ENCODE data around the gene LILRA2.
A peak's percentile ranks its signal among the peaks of the same experiment; 100 is the strongest.
"Not testable (repeated sequence)": the region's sequence is repeated elsewhere in the genome, so short reads cannot be mapped to it uniquely, and the experiment has no call there.

The LILRA2 gene

GRCh38 chr19:54586397-54586796 lies 12.8 kb downstream of the LILRA2 start:
- H3K9ac ChIP-seq (ENCODE audit: low read depth in 1 of 2, low read length in 2 of 2) = no peak overlapping the region
- H3K9me3 ChIP-seq (ENCODE audit: control insufficient read depth in 2 of 2, low read length in 2 of 2) = no peaks in the 10 kb centered on the region
- no peaks in the 10 kb centered on the region for H3K4me1 ChIP-seq (ENCODE audit: control insufficient read depth in 2 of 2, insufficient read depth in 2 of 2, low read length in 2 of 2)
- H3K4me3 ChIP-seq (ENCODE audit: low read length in 2 of 2) = no peak overlapping the region
- no peaks in the 10 kb centered on the region for H3K36me3 ChIP-seq (ENCODE audit: control insufficient read depth in 2 of 2, insufficient read depth in 2 of 2, low read length in 2 of 2)
- H3K27ac ChIP-seq (ENCODE audit: low read depth in 2 of 2, low read length in 2 of 2) = no peak overlapping the region
- H3K27me3 ChIP-seq (ENCODE audit: control insufficient read depth in 2 of 2, insufficient read depth in 2 of 2, low read length in 2 of 2) = no peaks in the 10 kb centered on the region

- Histone ChIP-seq H3K27ac (ENCODE audit: low read depth in 2 of 2, low read length in 2 of 2) (no peak overlapping the region), H3K9me3 (ENCODE audit: control insufficient read depth in 2 of 2, low read length in 2 of 2) (no peaks in the 10 kb centered on the region), H3K4me3 (ENCODE audit: low read length in 2 of 2) (no peak overlapping the region), H3K36me3 (ENCODE audit: control insufficient read depth in 2 of 2, insufficient read depth in 2 of 2, low read length in 2 of 2) (no peaks in the 10 kb centered on the region), H3K9ac (ENCODE audit: low read depth in 1 of 2, low read length in 2 of 2) (no peak overlapping the region), H3K4me1 (ENCODE audit: control insufficient read depth in 2 of 2, insufficient read depth in 2 of 2, low read length in 2 of 2) (no peaks in the 10 kb centered on the region), H3K27me3 (ENCODE audit: control insufficient read depth in 2 of 2, insufficient read depth in 2 of 2, low read length in 2 of 2) (no peaks in the 10 kb centered on the region)
Observed at GRCh38 chr19:54587026-54587425, 13.4 kb downstream of the LILRA2 start.

GRCh38 chr19:54593445-54593844 lies 19.9 kb downstream of the LILRA2 start, which contains the start of gene LILRA1:
TSS of gene LILRA1 (plus strand) at chr19:54593632. CDS start at chr19:54594245, 613 bp downstream.
- H3K4me1 ChIP-seq (ENCODE audit: control insufficient read depth in 2 of 2, insufficient read depth in 2 of 2, low read length in 2 of 2); H3K27ac ChIP-seq (ENCODE audit: low read depth in 2 of 2, low read length in 2 of 2); H3K9ac ChIP-seq (ENCODE audit: low read depth in 1 of 2, low read length in 2 of 2); H3K27me3 ChIP-seq (ENCODE audit: control insufficient read depth in 2 of 2, insufficient read depth in 2 of 2, low read length in 2 of 2); H3K36me3 ChIP-seq (ENCODE audit: control insufficient read depth in 2 of 2, insufficient read depth in 2 of 2, low read length in 2 of 2); H3K9me3 ChIP-seq (ENCODE audit: control insufficient read depth in 2 of 2, low read length in 2 of 2): not testable (repeated sequence)
- H3K4me3 ChIP-seq (ENCODE audit: low read length in 2 of 2) = peak within 1 kb of the TSS in 1 of 2 donors; percentile 37

GRCh38 chr19:54593931-54594626 lies 20.5 kb downstream of the LILRA2 start:
- not testable (repeated sequence) for H3K9me3 ChIP-seq (ENCODE audit: control insufficient read depth in 2 of 2, low read length in 2 of 2); H3K27ac ChIP-seq (ENCODE audit: low read depth in 2 of 2, low read length in 2 of 2)

GRCh38 chr19:54594737-54595136 lies 21.1 kb downstream of the LILRA2 start:
- Histone ChIP-seq H3K36me3 (ENCODE audit: control insufficient read depth in 2 of 2, insufficient read depth in 2 of 2, low read length in 2 of 2) (no peaks in the 10 kb centered on the region), H3K27ac (ENCODE audit: low read depth in 2 of 2, low read length in 2 of 2) (no peak overlapping the region), H3K27me3 (ENCODE audit: control insufficient read depth in 2 of 2, insufficient read depth in 2 of 2, low read length in 2 of 2) (no peaks in the 10 kb centered on the region), H3K4me3 (ENCODE audit: low read length in 2 of 2) (no peak overlapping the region), H3K9ac (ENCODE audit: low read depth in 1 of 2, low read length in 2 of 2) (no peak overlapping the region), H3K9me3 (ENCODE audit: control insufficient read depth in 2 of 2, low read length in 2 of 2) (no peaks in the 10 kb centered on the region), H3K4me1 (ENCODE audit: control insufficient read depth in 2 of 2, insufficient read depth in 2 of 2, low read length in 2 of 2) (no peaks in the 10 kb centered on the region)

More at GRCh38 chr19:54593931-54594626, 20.5 kb downstream of the LILRA2 start:
- H3K4me3 ChIP-seq (ENCODE audit: low read length in 2 of 2) = peak overlapping the region in 1 of 2 donors; percentile 37
- not testable (repeated sequence) for H3K36me3 ChIP-seq (ENCODE audit: control insufficient read depth in 2 of 2, insufficient read depth in 2 of 2, low read length in 2 of 2); H3K4me1 ChIP-seq (ENCODE audit: control insufficient read depth in 2 of 2, insufficient read depth in 2 of 2, low read length in 2 of 2); H3K27me3 ChIP-seq (ENCODE audit: control insufficient read depth in 2 of 2, insufficient read depth in 2 of 2, low read length in 2 of 2); H3K9ac ChIP-seq (ENCODE audit: low read depth in 1 of 2, low read length in 2 of 2)

- not testable (repeated sequence) for H3K36me3 ChIP-seq (ENCODE audit: control insufficient read depth in 2 of 2, insufficient read depth in 2 of 2, low read length in 2 of 2); H3K27ac ChIP-seq (ENCODE audit: low read depth in 2 of 2, low read length in 2 of 2); H3K27me3 ChIP-seq (ENCODE audit: control insufficient read depth in 2 of 2, insufficient read depth in 2 of 2, low read length in 2 of 2); H3K4me3 ChIP-seq (ENCODE audit: low read length in 2 of 2); H3K4me1 ChIP-seq (ENCODE audit: control insufficient read depth in 2 of 2, insufficient read depth in 2 of 2, low read length in 2 of 2); H3K9me3 ChIP-seq (ENCODE audit: control insufficient read depth in 2 of 2, low read length in 2 of 2); H3K9ac ChIP-seq (ENCODE audit: low read depth in 1 of 2, low read length in 2 of 2)
Observed at GRCh38 chr19:54595680-54596436, 22.3 kb downstream of the LILRA2 start.

GRCh38 chr19:54600212-54600611 lies 26.6 kb downstream of the LILRA2 start:
- no peak overlapping the region for H3K9ac ChIP-seq (ENCODE audit: low read depth in 1 of 2, low read length in 2 of 2)

GRCh38 chr19:54606230-54606629 lies 32.6 kb downstream of the LILRA2 start:
- no peak overlapping the region for H3K27ac ChIP-seq (ENCODE audit: low read depth in 2 of 2, low read length in 2 of 2)

More at GRCh38 chr19:54600212-54600611, 26.6 kb downstream of the LILRA2 start:
- H3K27ac ChIP-seq (ENCODE audit: low read depth in 2 of 2, low read length in 2 of 2) = no peak overlapping the region
- no peaks in the 10 kb centered on the region for H3K36me3 ChIP-seq (ENCODE audit: control insufficient read depth in 2 of 2, insufficient read depth in 2 of 2, low read length in 2 of 2)
- no peak overlapping the region for H3K4me3 ChIP-seq (ENCODE audit: low read length in 2 of 2)
- H3K27me3 ChIP-seq (ENCODE audit: control insufficient read depth in 2 of 2, insufficient read depth in 2 of 2, low read length in 2 of 2) = no peaks in the 10 kb centered on the region
- H3K9me3 ChIP-seq (ENCODE audit: control insufficient read depth in 2 of 2, low read length in 2 of 2) = no peaks in the 10 kb centered on the region
- H3K4me1 ChIP-seq (ENCODE audit: control insufficient read depth in 2 of 2, insufficient read depth in 2 of 2, low read length in 2 of 2) = no peaks in the 10 kb centered on the region

GRCh38 chr19:54606891-54607784 lies 33.5 kb downstream of the LILRA2 start:
- Histone ChIP-seq H3K9ac (ENCODE audit: low read depth in 1 of 2, low read length in 2 of 2) (no peak overlapping the region), H3K36me3 (ENCODE audit: control insufficient read depth in 2 of 2, insufficient read depth in 2 of 2, low read length in 2 of 2) (no peaks in the 10 kb centered on the region), H3K9me3 (ENCODE audit: control insufficient read depth in 2 of 2, low read length in 2 of 2) (peaks cover 0 to 2% of the 10 kb centered on the region in 2 donors), H3K27me3 (ENCODE audit: control insufficient read depth in 2 of 2, insufficient read depth in 2 of 2, low read length in 2 of 2) (no peaks in the 10 kb centered on the region), H3K4me1 (ENCODE audit: control insufficient read depth in 2 of 2, insufficient read depth in 2 of 2, low read length in 2 of 2) (no peaks in the 10 kb centered on the region), H3K27ac (ENCODE audit: low read depth in 2 of 2, low read length in 2 of 2) (no peak overlapping the region), H3K4me3 (ENCODE audit: low read length in 2 of 2) (no peak overlapping the region)

More at GRCh38 chr19:54606230-54606629, 32.6 kb downstream of the LILRA2 start:
- no peaks in the 10 kb centered on the region for H3K27me3 ChIP-seq (ENCODE audit: control insufficient read depth in 2 of 2, insufficient read depth in 2 of 2, low read length in 2 of 2)
- H3K4me3 ChIP-seq (ENCODE audit: low read length in 2 of 2) = no peak overlapping the region
- peaks cover 0 to 2% of the 10 kb centered on the region in 2 donors for H3K9me3 ChIP-seq (ENCODE audit: control insufficient read depth in 2 of 2, low read length in 2 of 2)
- no peaks in the 10 kb centered on the region for H3K36me3 ChIP-seq (ENCODE audit: control insufficient read depth in 2 of 2, insufficient read depth in 2 of 2, low read length in 2 of 2)
- no peaks in the 10 kb centered on the region for H3K4me1 ChIP-seq (ENCODE audit: control insufficient read depth in 2 of 2, insufficient read depth in 2 of 2, low read length in 2 of 2)
- no peak overlapping the region for H3K9ac ChIP-seq (ENCODE audit: low read depth in 1 of 2, low read length in 2 of 2)

GRCh38 chr19:54607785-54608150 lies 34.2 kb downstream of the LILRA2 start:
- H3K27me3 ChIP-seq (ENCODE audit: control insufficient read depth in 2 of 2, insufficient read depth in 2 of 2, low read length in 2 of 2) = no peaks in the 10 kb centered on the region
- H3K27ac ChIP-seq (ENCODE audit: low read depth in 2 of 2, low read length in 2 of 2) = no peak overlapping the region
- H3K9me3 ChIP-seq (ENCODE audit: control insufficient read depth in 2 of 2, low read length in 2 of 2) = peaks cover 0 to 2% of the 10 kb centered on the region in 2 donors
- H3K4me3 ChIP-seq (ENCODE audit: low read length in 2 of 2) = no peak overlapping the region
- H3K4me1 ChIP-seq (ENCODE audit: control insufficient read depth in 2 of 2, insufficient read depth in 2 of 2, low read length in 2 of 2) = no peaks in the 10 kb centered on the region
- no peak overlapping the region for H3K9ac ChIP-seq (ENCODE audit: low read depth in 1 of 2, low read length in 2 of 2)
- H3K36me3 ChIP-seq (ENCODE audit: control insufficient read depth in 2 of 2, insufficient read depth in 2 of 2, low read length in 2 of 2) = no peaks in the 10 kb centered on the region
